A673 (cell line): ENCODE measurements around the gene PLCL1. TPM values are rescaled to one million over a fixed set of nuclear protein-coding genes. Genes with fewer than 3 reads are reported as not detected.

Source experiments
- BruUV-seq: library from RNA; stranded (reverse); fragments of 400-500 nt; replicated peaks from 2 replicates; lab custom pipeline; 2021; lab: Mats Ljungman, UMichigan
- CTCF ChIA-PET: fragments of 300-600 bp; sonication (Branson Sonifier 250); formaldehyde crosslinking; loops from one replicate; lab custom pipeline; 2022; ENCODE audit warnings: antibody characterized with exemption; lab: Charles Lee
- POLR2A ChIA-PET: fragments of 300-600 bp; sonication (Branson Sonifier 250); formaldehyde crosslinking; loops from one replicate; lab custom pipeline; 2022; ENCODE audit warnings: antibody characterized with exemption; ENCODE audit not compliant: low non-redundant PET; lab: Charles Lee
- DNase-seq: peaks from one replicate; pipeline ENCODE4 v3.0.0-alpha.2; 2015; ENCODE audit warnings: low spot score
- H3K27ac ChIP-seq: fragments of 200-600 bp; sonication (generic); 2 replicates; pipeline ENCODE4 v1.5.1; 2016; ENCODE audit warnings: mixed run types, low read depth, mild to moderate bottlenecking, mixed read lengths, antibody characterized with exemption, low read length; ENCODE audit not compliant: poor library complexity, severe bottlenecking
- H3K27me3 ChIP-seq: fragments of 200-600 bp; sonication (generic); replicated peaks from 2 replicates; pipeline ENCODE4 v1.6.1; 2017; ENCODE audit warnings: mixed run types, low read depth, mild to moderate bottlenecking, mixed read lengths, antibody characterized with exemption, low read length; ENCODE audit not compliant: insufficient read depth, poor library complexity
- H3K36me3 ChIP-seq: fragments of 200-600 bp; sonication (generic); 2 replicates; pipeline ENCODE4 v1.6.1; 2016; ENCODE audit warnings: mixed run types, mild to moderate bottlenecking, mixed read lengths, antibody characterized with exemption, low read length; ENCODE audit not compliant: insufficient read depth, poor library complexity, severe bottlenecking
- H3K4me1 ChIP-seq: fragments of 200-600 bp; sonication (generic); 2 replicates; pipeline ENCODE4 v1.6.1; 2017; ENCODE audit warnings: mixed run types, mild to moderate bottlenecking, mixed read lengths, antibody characterized with exemption, low read length; ENCODE audit not compliant: insufficient read depth, poor library complexity, severe bottlenecking
- H3K4me3 ChIP-seq: fragments of 200-600 bp; sonication (generic); 2 replicates; pipeline ENCODE4 v1.5.1; 2016; ENCODE audit warnings: low read depth, mixed run types, mild to moderate bottlenecking, mixed read lengths, low read length; ENCODE audit not compliant: poor library complexity, severe bottlenecking
- H3K9me3 ChIP-seq: fragments of 200-600 bp; sonication (generic); 2 replicates; pipeline ENCODE4 v1.6.1; 2016; ENCODE audit warnings: mixed run types, low read depth, mild to moderate bottlenecking, mixed read lengths, antibody characterized with exemption, low read length; ENCODE audit not compliant: poor library complexity, severe bottlenecking
- CTCF ChIP-seq: fragments of 300-800, 200-600 bp; sonication (generic); conservative IDR thresholded peaks from 2 replicates; pipeline ENCODE4 v1.5.1; 2017; ENCODE audit warnings: low read depth, mild to moderate bottlenecking, antibody characterized with exemption, low read length, moderate library complexity, mixed read lengths
- EZH2 ChIP-seq: fragments of 200-600 bp; sonication (generic); IDR thresholded peaks from 2 replicates; pipeline ENCODE4 v1.6.1; 2017; ENCODE audit warnings: borderline replicate concordance, low read depth, mild to moderate bottlenecking, mixed read lengths, antibody characterized with exemption, low read length; ENCODE audit not compliant: poor library complexity, severe bottlenecking
- intact Hi-C: fragments of 100-400 bp; cut with micrococcal nuclease; formaldehyde crosslinking; loops from one replicate; pipeline ENCODE4 v1.10.0; 2022; ENCODE audit not compliant: unreplicated experiment
- total RNA-seq: library from RNA; stranded (reverse); gene quantifications from 2 replicates; pipeline ENCODE4 v1.2.3, GENCODE V29; 2021

The PLCL1 gene
- total RNA-seq, 1 experiment from 2014 or later = not detected

- H3K4me1 ChIP-seq = no peaks in the 10 kb centered on the region
- H3K27me3 ChIP-seq = no peaks in the 10 kb centered on the region
- BruUV-seq = no TSS peak
- intact Hi-C loops = no loop called here
- CTCF ChIA-PET = no interaction called here
- H3K9me3 ChIP-seq = no peaks in the 10 kb centered on the region
- POLR2A ChIA-PET = no interaction called here
- H3K4me3 ChIP-seq = no peak overlapping the region
- TF ChIP-seq CTCF (no peak), EZH2 (no peak)
- H3K36me3 ChIP-seq = no peaks in the 10 kb centered on the region
- no peak for DNase-seq
- no peak overlapping the region for H3K27ac ChIP-seq
Measured at GRCh38 chr2:197926673-197927072, 122.3 kb downstream of the PLCL1 start.

GRCh38 chr2:197927994-197928393, 123.6 kb downstream of the PLCL1 start:
- Histone ChIP-seq H3K4me1 (no peaks in the 10 kb centered on the region), H3K27ac (no peak overlapping the region), H3K36me3 (no peaks in the 10 kb centered on the region), H3K27me3 (no peaks in the 10 kb centered on the region), H3K4me3 (no peak overlapping the region), H3K9me3 (no peaks in the 10 kb centered on the region)
- ChIA-PET POLR2A (no interaction called here), CTCF (no interaction called here)
- no peak for DNase-seq
- intact Hi-C loops = no loop called here
- no TSS peak for BruUV-seq
- TF ChIP-seq CTCF (no peak), EZH2 (no peak)

- intact Hi-C loops = no loop called here
- no peak for TF ChIP-seq EZH2
- TF ChIP-seq CTCF = no peak
- Histone ChIP-seq H3K4me1 (no peaks in the 10 kb centered on the region), H3K9me3 (no peaks in the 10 kb centered on the region), H3K27me3 (no peaks in the 10 kb centered on the region), H3K27ac (no peak overlapping the region), H3K36me3 (no peaks in the 10 kb centered on the region), H3K4me3 (no peak overlapping the region)
- ChIA-PET POLR2A (no interaction called here), CTCF (no interaction called here)
- BruUV-seq = no TSS peak
- no peak for DNase-seq
Measured at GRCh38 chr2:197929008-197929885, 124.9 kb downstream of the PLCL1 start.
